GM12875 (cell line): ENCODE measurements around the gene BCAS3.

Experiments used
- H3K4me3 ChIP-seq: one replicate; pipeline ENCODE4 v1.5.1; 2011; ENCODE audit warnings: low read depth, low read length, control low read depth
- TF ChIP-seq, protein P1 (sequence below): IDR thresholded peaks from 2 replicates; pipeline ENCODE4 v1.5.1; 2011; ENCODE audit warnings: low read depth, mild to moderate bottlenecking, control low read depth, inconsistent platforms, low read length, moderate library complexity, borderline replicate concordance; ENCODE audit not compliant: insufficient read depth

Gene BCAS3

DNA sequence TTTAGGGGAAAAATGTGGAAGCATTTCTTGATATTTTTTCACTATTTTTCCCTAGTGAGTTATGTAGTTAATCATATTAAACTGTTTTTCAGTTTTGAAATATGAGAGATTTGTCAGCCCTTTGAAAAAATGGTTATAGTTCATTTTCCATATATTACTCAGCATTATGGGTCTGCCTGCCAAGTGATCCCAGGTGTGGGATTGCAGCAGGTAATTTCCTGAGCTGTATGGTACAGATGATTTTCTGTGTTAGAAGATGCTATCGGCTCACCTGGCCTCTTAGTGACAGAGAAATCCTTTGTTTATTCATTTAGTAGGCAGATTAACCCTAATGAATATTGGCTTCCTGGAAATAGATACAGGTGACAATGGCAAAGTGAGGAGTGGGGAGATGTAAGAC, 446.9 kb downstream of the BCAS3 start:
- TF ChIP-seq, protein P1, sequence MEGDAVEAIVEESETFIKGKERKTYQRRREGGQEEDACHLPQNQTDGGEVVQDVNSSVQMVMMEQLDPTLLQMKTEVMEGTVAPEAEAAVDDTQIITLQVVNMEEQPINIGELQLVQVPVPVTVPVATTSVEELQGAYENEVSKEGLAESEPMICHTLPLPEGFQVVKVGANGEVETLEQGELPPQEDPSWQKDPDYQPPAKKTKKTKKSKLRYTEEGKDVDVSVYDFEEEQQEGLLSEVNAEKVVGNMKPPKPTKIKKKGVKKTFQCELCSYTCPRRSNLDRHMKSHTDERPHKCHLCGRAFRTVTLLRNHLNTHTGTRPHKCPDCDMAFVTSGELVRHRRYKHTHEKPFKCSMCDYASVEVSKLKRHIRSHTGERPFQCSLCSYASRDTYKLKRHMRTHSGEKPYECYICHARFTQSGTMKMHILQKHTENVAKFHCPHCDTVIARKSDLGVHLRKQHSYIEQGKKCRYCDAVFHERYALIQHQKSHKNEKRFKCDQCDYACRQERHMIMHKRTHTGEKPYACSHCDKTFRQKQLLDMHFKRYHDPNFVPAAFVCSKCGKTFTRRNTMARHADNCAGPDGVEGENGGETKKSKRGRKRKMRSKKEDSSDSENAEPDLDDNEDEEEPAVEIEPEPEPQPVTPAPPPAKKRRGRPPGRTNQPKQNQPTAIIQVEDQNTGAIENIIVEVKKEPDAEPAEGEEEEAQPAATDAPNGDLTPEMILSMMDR, result no peak
- no peak overlapping the region for H3K4me3 ChIP-seq

DNA sequence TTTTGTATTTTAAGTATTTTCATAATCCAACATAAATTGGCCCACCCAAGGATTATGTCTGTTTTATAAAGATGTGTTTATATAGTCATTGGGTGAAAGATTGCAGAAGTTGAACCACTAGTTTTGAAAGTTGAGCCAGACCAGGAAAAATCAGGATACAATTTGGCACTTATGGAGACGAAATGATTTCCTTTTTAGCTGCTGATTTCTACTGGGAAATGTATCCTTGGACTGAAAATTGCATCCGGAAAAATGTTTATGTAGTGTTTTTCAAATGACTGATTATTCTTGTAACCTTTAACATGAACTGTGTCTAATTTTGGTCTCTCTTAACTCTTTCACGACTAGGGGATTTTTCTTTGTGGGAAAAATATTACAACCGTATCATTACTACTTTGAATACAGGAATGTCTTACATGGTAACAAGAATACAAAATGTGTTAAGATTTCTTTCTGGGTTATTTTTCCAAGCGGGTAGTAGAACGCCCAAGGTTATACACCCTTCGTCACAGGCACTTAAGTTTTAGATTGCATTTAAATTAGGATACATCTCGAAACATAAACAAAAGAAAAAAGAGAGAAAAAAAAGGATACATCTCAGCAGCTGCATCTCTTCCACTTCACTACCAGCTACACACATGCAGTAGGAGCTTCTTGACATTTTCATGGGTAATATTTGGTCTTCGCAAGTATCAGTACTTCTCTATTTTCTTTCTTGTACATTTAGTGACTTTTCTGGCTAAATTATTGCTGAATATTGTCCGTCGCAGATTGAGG, 449.0 kb downstream of the BCAS3 start:
- no peak overlapping the region for H3K4me3 ChIP-seq
- TF ChIP-seq, protein P1, result no peak

DNA sequence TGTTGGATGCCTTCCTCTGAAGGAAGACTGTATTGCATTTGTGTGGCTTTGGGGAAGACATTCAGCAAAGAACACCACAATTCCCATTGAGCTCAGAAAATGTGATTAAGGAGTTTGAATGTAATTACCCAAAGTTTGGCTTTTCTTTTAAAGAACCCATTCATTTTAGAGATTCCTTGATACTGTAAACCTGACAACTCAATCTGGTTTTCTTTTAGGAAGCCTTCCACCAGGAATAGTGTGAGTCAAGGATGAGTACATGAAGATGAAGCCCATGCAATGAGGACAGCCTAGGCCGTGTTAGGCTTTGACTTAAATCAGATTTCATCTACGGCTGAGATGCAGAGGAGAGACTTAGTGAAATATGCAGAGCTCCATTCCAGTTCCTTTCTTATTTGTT, 450.3 kb downstream of the BCAS3 start:
- H3K4me3 ChIP-seq, result no peak overlapping the region
- TF ChIP-seq, protein P1, result no peak

DNA sequence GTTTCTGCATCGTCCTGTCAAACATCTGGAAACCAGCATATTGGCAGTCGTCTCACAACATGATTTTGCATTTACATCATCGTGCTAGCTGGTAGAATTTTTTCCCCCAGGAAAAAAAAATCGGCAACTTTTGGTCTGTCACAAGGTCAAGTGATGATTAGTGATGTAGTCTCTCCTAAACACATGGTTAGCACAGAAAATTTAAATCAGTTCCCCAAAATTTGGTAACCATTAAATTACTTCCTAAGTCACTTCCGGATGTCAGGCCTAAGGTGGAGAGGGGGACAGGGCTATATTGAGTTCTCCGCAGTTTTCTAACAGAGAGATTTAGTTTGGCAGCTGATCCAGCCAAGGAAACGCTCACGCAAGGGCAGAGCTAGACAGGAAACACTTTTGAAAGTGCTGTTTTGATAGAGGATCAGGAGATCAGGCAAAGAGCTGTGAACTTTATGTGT, 451.0 kb downstream of the BCAS3 start:
- no peak overlapping the region for H3K4me3 ChIP-seq
- TF ChIP-seq, protein P1, result no peak

DNA sequence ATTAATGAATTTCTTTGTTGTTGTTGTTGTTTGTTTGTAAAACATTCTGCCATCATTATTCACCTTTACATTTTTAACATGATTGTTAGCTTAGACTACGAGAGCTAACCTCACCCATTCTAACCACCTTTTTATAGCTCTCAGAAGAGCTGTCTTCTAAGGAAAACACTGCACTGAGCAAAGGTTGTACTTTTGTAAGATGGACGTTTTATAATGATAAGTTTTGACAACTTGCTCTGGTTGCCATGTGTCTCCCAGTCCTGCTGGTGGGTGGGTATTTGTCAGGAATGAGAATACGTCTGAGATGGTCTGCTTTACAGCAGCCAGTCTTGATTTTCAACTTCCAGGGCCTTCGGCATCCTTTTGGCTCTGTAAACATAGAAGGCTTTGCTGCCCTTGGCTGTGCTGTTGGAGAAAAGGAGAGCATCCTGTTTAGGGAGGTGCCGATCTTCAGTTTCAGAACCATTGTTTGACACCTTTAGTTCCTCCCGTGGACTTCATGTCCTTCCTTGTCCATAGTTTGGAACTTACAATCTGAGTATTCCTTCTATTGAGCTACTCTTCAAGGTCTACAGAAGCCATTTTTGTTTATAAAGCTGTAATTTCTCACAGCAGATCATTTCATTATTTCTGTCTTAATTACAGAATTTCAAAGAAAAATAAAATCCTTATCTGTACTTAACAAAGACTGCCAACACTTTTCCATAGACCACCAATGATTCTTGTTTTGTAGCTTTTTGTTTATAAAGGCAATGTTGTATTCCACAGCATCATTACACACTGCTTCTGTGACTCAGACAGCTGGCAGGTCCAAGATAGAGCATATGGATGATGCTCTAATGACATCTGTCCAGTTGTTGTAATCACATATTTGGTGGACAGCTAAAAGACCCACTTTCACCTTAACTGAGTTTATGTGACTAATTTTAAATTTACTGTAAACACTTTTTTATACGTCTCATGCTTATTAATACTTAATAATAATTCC, 451.9 kb downstream of the BCAS3 start:
- TF ChIP-seq, protein P1, result no peak
- no peak overlapping the region for H3K4me3 ChIP-seq

DNA sequence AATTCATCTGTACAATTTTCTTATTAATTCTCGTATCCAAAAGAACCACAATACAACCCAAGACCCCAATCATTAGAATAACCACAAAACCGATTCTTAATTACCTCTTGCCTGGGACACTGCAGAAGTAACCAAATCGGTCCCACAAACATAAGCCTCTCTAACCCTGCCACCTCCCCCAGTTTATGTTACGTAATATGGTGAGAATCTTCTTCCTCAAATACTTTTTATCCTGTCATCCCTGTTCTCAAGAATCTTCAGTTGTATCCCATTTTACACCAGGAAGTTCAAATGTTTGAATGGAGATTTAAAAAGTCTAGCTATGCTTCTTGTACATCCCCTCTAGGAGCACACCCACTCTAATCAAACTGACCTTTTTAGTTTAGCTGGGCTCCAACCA, 452.7 kb downstream of the BCAS3 start:
- H3K4me3 ChIP-seq, result no peak overlapping the region
- TF ChIP-seq, protein P1, result no peak
